Gastrocnemius medialis (tissue), 4 donors: ENCODE data around the gene CMTM7.

Source experiments
- CTCF ChIP-seq, 5 experiments: fragments of 450-650 bp in 3 of 5; fragments of 200-600 bp in 2 of 5; sonication (generic) in 2 of 5; IDR thresholded peaks in 4 of 5; conservative IDR thresholded peaks in 1 of 5; 1 replicate in 4 of 5; 2 replicates in 1 of 5; pipeline ENCODE4 v1.5.1; 2016 to 2019; ENCODE audit warnings: antibody characterized with exemption in 5 of 5, mild to moderate bottlenecking in 3 of 5, moderate library complexity in 3 of 5
- POLR2A ChIP-seq, 2 donors: fragments of 450-650 bp; IDR thresholded peaks; one replicate each; pipeline ENCODE4 v1.6.1; 2017; ENCODE audit warnings: antibody characterized with exemption in 2 of 2, mild to moderate bottlenecking in 2 of 2, moderate library complexity in 2 of 2

GRCh38 chr3:32450426-32450825 is 58.8 kb downstream of the CMTM7 start:
- no peak for TF ChIP-seq POLR2A (IDR thresholded peaks at IDR 0.05)
- TF ChIP-seq CTCF (IDR thresholded peaks at IDR 0.05 in 4 of 5, conservative IDR thresholded peaks at IDR 0.05 in 1 of 5): no peak
